ENCODE measurements around the gene PTPRO.
A peak's percentile ranks its signal among the peaks of the same experiment; 100 is the strongest.

- no peak for TF ChIP-seq CTCF (IDR thresholded peaks at IDR 0.05)
- TF ChIP-seq POLR2A (IDR thresholded peaks at IDR 0.05; ENCODE audit: low read depth), result no peak
- peak in 1 of 2 donors; percentile 14 for TF ChIP-seq POLR2AphosphoS5 (IDR thresholded peaks at IDR 0.05)
- TF ChIP-seq EP300 (IDR thresholded peaks at IDR 0.05), result no peak
Observed at GRCh38 chr12:15599266-15600037, 277.1 kb downstream of the PTPRO start.

All from esophagus muscularis mucosa (tissue), 4 donors.